Heart left ventricle (tissue), 16 donors: Measurements from ENCODE around the gene DNMT3A. TPM values are rescaled to one million over a fixed set of nuclear protein-coding genes. Genes with fewer than 3 reads are reported as not detected.

Experiments used
- ATAC-seq, 4 donors: fragments of 200-7000 bp; cut with Tn5 transposase; one replicate each; pipeline ENCODE4 v1.9.1; 2020 to 2022; ENCODE audit warnings: moderate library complexity in 4 of 4, mild to moderate bottlenecking in 3 of 4, moderate number of reproducible peaks in 1 of 4
- DNase-seq, 5 donors: peaks; one replicate each; pipeline ENCODE4 v3.0.0-alpha.2; 2020
- H3K27ac ChIP-seq, 12 donors: fragments of 200-600 bp; sonication (generic) in 4 of 12; one replicate each; pipeline versions ENCODE4 v1.5.0 to v1.8.0; 2016 to 2022; ENCODE audit warnings: mild to moderate bottlenecking in 2 of 12
- H3K27me3 ChIP-seq, 9 donors: fragments of 200-600 bp; sonication (generic) in 2 of 9; one replicate each; pipeline versions ENCODE4 v1.5.1 to v1.8.0; 2016 to 2022; ENCODE audit warnings: mild to moderate bottlenecking in 3 of 9
- H3K36me3 ChIP-seq, 9 donors: fragments of 200-600 bp; sonication (generic) in 2 of 9; one replicate each; pipeline versions ENCODE4 v1.5.0 to v1.8.0; 2018 to 2022; ENCODE audit warnings: mild to moderate bottlenecking in 2 of 9
- H3K4me1 ChIP-seq, 12 donors: fragments of 200-600 bp; sonication (generic) in 4 of 12; one replicate each; pipeline versions ENCODE4 v1.5.0 to v1.8.0; 2016 to 2022; ENCODE audit warnings: mild to moderate bottlenecking in 3 of 12
- H3K4me3 ChIP-seq, 12 donors: fragments of 200-600 bp; sonication (generic) in 4 of 12; one replicate each; pipeline versions ENCODE4 v1.5.0 to v1.8.0; 2017 to 2022; ENCODE audit warnings: mild to moderate bottlenecking in 9 of 12, moderate library complexity in 4 of 12
- H3K9me3 ChIP-seq, 12 donors: fragments of 200-600 bp; sonication (generic) in 4 of 12; one replicate each; pipeline versions ENCODE4 v1.5.0 to v1.8.0; 2016 to 2022; ENCODE audit warnings: mild to moderate bottlenecking in 1 of 12
- POLR2A ChIP-seq, 2 donors: fragments of 450-650 bp; IDR thresholded peaks; one replicate each; pipeline ENCODE4 v1.6.1; 2017; ENCODE audit warnings: antibody characterized with exemption in 2 of 2, mild to moderate bottlenecking in 2 of 2, moderate library complexity in 2 of 2
- WGBS, 4 donors: extraction: QIAGEN DNeasy Blood & Tissue Kit in 2 of 4; methylation state at CpG; one replicate each; pipeline versions ENCODE4 v1.1.5 to v1.1.7; 2013 to 2018; 5-methylcytosine and 5-hydroxymethylcytosine counted together
- intact Hi-C, 10 donors: fragments of 100-400 bp; cut with DNase I; formaldehyde crosslinking; loops; one replicate each; pipeline versions ENCODE4 v1.11.1 to v1.14.2; 2022
- long read RNA-seq, 3 donors: library from polyadenylated mRNA; unstranded; transcript quantifications; one replicate each; pipeline ENCODE4 v2.0.0, GENCODE V29; 2020 to 2021
- polyA plus RNA-seq, 2 donors: library from polyadenylated mRNA; stranded (reverse); fragments of 200-250 nt; gene quantifications; one replicate each; pipeline ENCODE4 v1.2.3, GENCODE V29; 2013
- total RNA-seq, 9 donors: library from RNA; depleted of rRNA in 2 of 9; stranded (reverse); fragments of >200 nt in 2 of 9; fragmentation: NEBNext Ultra II Directional in 3 of 9; extraction: Animal tissue kit (Norgen Biotek cat#: 25700) in 3 of 9; gene quantifications; one replicate each; pipeline versions ENCODE4 v1.1.0 to v1.2.4, GENCODE V29; 2016 to 2023
- TF ChIP-seq, protein P1 (sequence below), 12 donors: fragments of 200-600 bp; sonication (generic) in 4 of 12; IDR thresholded peaks; one replicate each; pipeline versions ENCODE4 v1.5.0 to v1.8.0; 2018 to 2022; ENCODE audit warnings: antibody characterized with exemption in 12 of 12, mild to moderate bottlenecking in 5 of 12
- donor health status: ischemic (EF 13 %, LVEDD 7.1; RV severe dilation, severe dysfunction).
- donor health status: healthy with polysubstance abuse.
- donor health status: DM: no; HTN: yes; CAD: no.
- donor health status: DM: no; HTN: no; CAD: no.
- donor health status: ischemic (EF 25% LVEDD 6.9; RV normal size, moderate dysfunction).
- donor health status: ischemic (EF 25% LVEDD 5.7; RV mildly dilated, moderate dysfunction).
- donor health status: healthy.
- donor health status: DM: yes; HTN: yes; CAD: no.
- donor health status: ischemic (EF 35%, LVEDD 5.7; RV mildly dilated, moderate dysfunction).
- donor health status: nonischemic (EF 11% LVEDD 7.7; RV severe dilation, severe dysfunction).
- donor health status: DM: yes; HTN: yes; CAD: no.
- donor health status: PGD.
- donor health status: ischemic (EF 29% LVEDD 5.4; RV normal size, mild dysfunction).
- donor health status: nonischemic (EF 23%, LVEDD 6.1; RV moderate dilation, normal function).

The DNMT3A gene
- total RNA-seq, result 10 to 100 TPM in 8 of 9 donors, 1 to 10 TPM in 1; 3.5 to 26.0 (median 18.6) TPM
- polyA plus RNA-seq, result 1 to 10 TPM; 9.1 to 9.2 TPM
- long read RNA-seq, donor 1, full-length matches to known transcripts, result 12 of 24 reads
- long read RNA-seq, donor 1, partial matches to known transcripts, result 4 of 24 reads
- long read RNA-seq, donor 1, other reads (novel, unspliced or antisense), result 8 of 24 reads
- long read RNA-seq, donor 2, full-length matches to known transcripts, result 4 of 18 reads
- long read RNA-seq, donor 2, partial matches to known transcripts, result 8 of 18 reads
- long read RNA-seq, donor 2, other reads (novel, unspliced or antisense), result 6 of 18 reads
- long read RNA-seq, donor 3, full-length matches to known transcripts, result 10 of 28 reads
- long read RNA-seq, donor 3, partial matches to known transcripts, result 8 of 28 reads
- long read RNA-seq, donor 3, other reads (novel, unspliced or antisense), result 10 of 28 reads

DNA sequence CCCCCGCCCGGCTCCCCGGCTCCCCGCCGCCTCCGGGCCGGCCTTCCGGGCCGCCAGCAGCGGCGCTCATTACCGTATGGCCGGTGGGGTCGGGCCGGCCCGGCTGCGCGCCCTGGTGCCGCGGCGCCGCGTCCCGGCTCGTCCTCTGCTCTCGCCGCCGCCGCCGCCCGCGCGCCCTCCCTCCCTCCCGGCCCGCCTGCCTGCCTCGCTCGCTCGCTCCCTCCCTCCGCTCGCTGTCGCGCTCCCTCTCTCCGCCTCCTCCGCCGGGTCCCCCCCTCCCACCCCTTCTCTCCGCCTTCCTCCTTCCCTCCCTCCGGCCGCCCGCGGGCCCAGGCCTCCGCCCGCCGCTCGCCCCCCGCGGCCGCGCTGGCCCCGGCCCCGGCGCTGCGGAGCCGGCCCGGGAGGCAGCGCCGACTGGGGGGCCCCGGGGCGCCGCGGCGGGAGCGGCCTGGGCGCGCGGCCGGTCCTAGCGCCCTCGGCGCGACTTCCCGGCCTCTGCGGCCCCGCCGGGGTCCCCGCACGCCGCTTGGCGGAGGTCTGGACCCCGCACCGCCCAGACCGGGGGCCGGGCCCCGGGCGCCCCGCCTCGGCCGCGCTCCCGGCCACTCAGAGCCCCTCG is at the start of gene DNMT3A:
Gene DNMT3A, minus strand, starts transcription at position 173 of the 619 bp plus-strand sequence. CDS start 27,941 bp downstream, outside the sequence.
- TF ChIP-seq, protein P1, sequence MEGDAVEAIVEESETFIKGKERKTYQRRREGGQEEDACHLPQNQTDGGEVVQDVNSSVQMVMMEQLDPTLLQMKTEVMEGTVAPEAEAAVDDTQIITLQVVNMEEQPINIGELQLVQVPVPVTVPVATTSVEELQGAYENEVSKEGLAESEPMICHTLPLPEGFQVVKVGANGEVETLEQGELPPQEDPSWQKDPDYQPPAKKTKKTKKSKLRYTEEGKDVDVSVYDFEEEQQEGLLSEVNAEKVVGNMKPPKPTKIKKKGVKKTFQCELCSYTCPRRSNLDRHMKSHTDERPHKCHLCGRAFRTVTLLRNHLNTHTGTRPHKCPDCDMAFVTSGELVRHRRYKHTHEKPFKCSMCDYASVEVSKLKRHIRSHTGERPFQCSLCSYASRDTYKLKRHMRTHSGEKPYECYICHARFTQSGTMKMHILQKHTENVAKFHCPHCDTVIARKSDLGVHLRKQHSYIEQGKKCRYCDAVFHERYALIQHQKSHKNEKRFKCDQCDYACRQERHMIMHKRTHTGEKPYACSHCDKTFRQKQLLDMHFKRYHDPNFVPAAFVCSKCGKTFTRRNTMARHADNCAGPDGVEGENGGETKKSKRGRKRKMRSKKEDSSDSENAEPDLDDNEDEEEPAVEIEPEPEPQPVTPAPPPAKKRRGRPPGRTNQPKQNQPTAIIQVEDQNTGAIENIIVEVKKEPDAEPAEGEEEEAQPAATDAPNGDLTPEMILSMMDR (IDR thresholded peaks at IDR 0.05), result no peak
- TF ChIP-seq POLR2A (IDR thresholded peaks at IDR 0.05), result no peak
- Histone ChIP-seq H3K36me3 (peaks cover 0 to 5% (median 0%) of the 10 kb centered on the region in 9 donors), H3K4me3 (peak within 1 kb of the TSS; percentile 46 to 99 (median 76)), H3K27ac (peak within 1 kb of the TSS; percentile 53 to 95 (median 86)), H3K27me3 (no peaks in the 10 kb centered on the region), H3K4me1 (peaks cover 3 to 44% (median 39%) of the 10 kb centered on the region in 12 donors), H3K9me3 (no peaks in the 10 kb centered on the region)
- ATAC-seq (peak in 3 of 4 donors; percentile 31 to 42 (median 37)), DNase-seq (peak; percentile 77 to 89 (median 83))
- intact Hi-C loops, result loop anchor here in 8 of 10 donors (1.0 to 10.0 kb wide), 10 partner anchors 19 to 183 kb away; no protein-coding TSS in a partner anchor
- 1% methylated on average over 36 to 100 of the region's 100 CpGs; no CpG with 5 or more reads in 1 of the 4 donors for WGBS, 4 donors

- 96 to 98% (median 97%) methylated on average over 9 of the region's 9 CpGs for WGBS, 4 donors
- Histone ChIP-seq H3K4me3 (no peak overlapping the region), H3K36me3 (peaks cover 0 to 7% (median 0%) of the 10 kb centered on the region in 9 donors), H3K4me1 (no peaks in the 10 kb centered on the region), H3K9me3 (no peaks in the 10 kb centered on the region), H3K27ac (no peak overlapping the region), H3K27me3 (no peaks in the 10 kb centered on the region)
- intact Hi-C loops, result no loop called here
- ATAC-seq (no peak), DNase-seq (no peak)
- TF ChIP-seq, protein P1 (IDR thresholded peaks at IDR 0.05), result no peak
These were observed 47.4 kb upstream of the DNMT3A start for GRCh38 chr2:25389161-25389560.

GRCh38 chr2:25388491-25388890 is 46.8 kb upstream of the DNMT3A start:
- no peaks in the 10 kb centered on the region for H3K27me3 ChIP-seq
- intact Hi-C loops, result no loop called here
- no peak overlapping the region for H3K4me3 ChIP-seq
- H3K27ac ChIP-seq, result no peak overlapping the region
- H3K36me3 ChIP-seq, result peaks cover 0 to 7% (median 0%) of the 10 kb centered on the region in 9 donors
- H3K9me3 ChIP-seq, result no peaks in the 10 kb centered on the region
- 79 to 94% (median 88%) methylated on average over 6 of the region's 6 CpGs for WGBS, 4 donors
- TF ChIP-seq, protein P1 (IDR thresholded peaks at IDR 0.05), result no peak
- no peak for TF ChIP-seq POLR2A (IDR thresholded peaks at IDR 0.05)
- no peak for DNase-seq
- no peak for ATAC-seq
- H3K4me1 ChIP-seq, result no peaks in the 10 kb centered on the region

DNA sequence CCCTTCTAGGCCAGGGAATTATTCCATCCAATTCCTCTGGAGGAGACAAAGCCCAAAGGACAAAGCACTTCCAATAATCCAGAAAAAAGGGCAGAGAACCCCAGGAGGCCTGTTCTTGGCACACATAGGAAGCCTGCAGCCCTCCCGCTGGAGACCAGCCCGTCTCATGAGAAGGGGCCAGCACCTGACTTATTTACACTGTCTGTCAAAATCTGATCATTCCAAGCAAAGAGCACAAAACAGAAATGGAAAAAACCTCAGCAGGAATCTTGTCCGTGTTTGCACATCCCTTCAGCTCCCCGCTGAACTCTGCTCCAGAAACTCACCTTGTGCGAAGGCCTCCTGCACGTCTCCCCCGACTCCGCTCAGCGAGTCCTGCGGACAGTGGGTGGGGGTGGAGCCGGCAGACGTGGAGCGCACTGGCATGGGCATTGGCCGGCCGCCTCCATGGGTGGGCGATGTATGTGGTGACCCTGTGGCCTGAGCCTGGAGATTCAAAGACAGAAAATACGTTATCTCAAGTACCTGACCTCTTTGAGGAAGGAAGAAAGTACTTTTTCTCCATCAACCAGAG is 46.2 kb upstream of the DNMT3A start:
- no peak for DNase-seq
- Histone ChIP-seq H3K36me3 (peaks cover 0 to 7% (median 0%) of the 10 kb centered on the region in 9 donors), H3K27ac (no peak overlapping the region), H3K4me1 (no peaks in the 10 kb centered on the region), H3K4me3 (no peak overlapping the region), H3K9me3 (no peaks in the 10 kb centered on the region), H3K27me3 (no peaks in the 10 kb centered on the region)
- ATAC-seq, result no peak
- TF ChIP-seq, protein P1 (IDR thresholded peaks at IDR 0.05), result no peak
- TF ChIP-seq POLR2A (IDR thresholded peaks at IDR 0.05), result no peak
- intact Hi-C loops, result no loop called here
- WGBS, 4 donors, result 93 to 94% (median 93%) methylated on average over 17 of the region's 17 CpGs
